HEK293T (cell line): ENCODE data around the gene KCTD13.
A peak's percentile ranks its signal among the peaks of the same experiment; 100 is the strongest.
"Not testable (repeated sequence)": the region's sequence is repeated elsewhere in the genome, so short reads cannot be mapped to it uniquely, and the experiment has no call there.

Experiments
- CTCF ChIA-PET: fragments of 350-600 bp; formaldehyde crosslinking; extraction: SDS; loops from one replicate; lab custom pipeline; 2021; ENCODE audit warnings: antibody characterized with exemption, inconsistent platforms; lab: Yijun Ruan, JAX
- POLR2A ChIA-PET: fragments of 350-600 bp; formaldehyde crosslinking; extraction: SDS; loops from one replicate; lab custom pipeline; 2020; ENCODE audit warnings: antibody characterized with exemption, inconsistent platforms; lab: Yijun Ruan, JAX
- DNase-seq: peaks from one replicate; pipeline ENCODE4 v3.0.0; 2012; ENCODE audit warnings: mixed read lengths; ENCODE audit errors: extremely low spot score
- ARNT ChIP-seq: fragments of 450-650 bp; IDR thresholded peaks from 2 replicates; pipeline ENCODE4 v1.6.1; 2017; ENCODE audit warnings: mild to moderate bottlenecking
- BHLHE40 ChIP-seq: fragments of 450-650 bp; IDR thresholded peaks from 2 replicates; pipeline ENCODE4 v1.6.1; 2016; ENCODE audit warnings: mild to moderate bottlenecking, moderate library complexity, borderline replicate concordance
- CTBP1 ChIP-seq: fragments of 450-650 bp; IDR thresholded peaks from 2 replicates; pipeline ENCODE4 v1.6.1; 2016; ENCODE audit warnings: borderline replicate concordance
- ELF4 ChIP-seq: fragments of 450-650 bp; IDR thresholded peaks from 2 replicates; pipeline ENCODE4 v1.6.1; 2017; ENCODE audit warnings: antibody characterized with exemption
- FOXA1 ChIP-seq: fragments of 450-650 bp; IDR thresholded peaks from 2 replicates; pipeline ENCODE4 v1.6.1; 2016; ENCODE audit warnings: mild to moderate bottlenecking
- FOXK2 ChIP-seq: fragments of 450-650 bp; IDR thresholded peaks from 2 replicates; pipeline ENCODE4 v1.6.1; 2016; ENCODE audit warnings: mild to moderate bottlenecking
- FOXM1 ChIP-seq: fragments of 450-650 bp; IDR thresholded peaks from 2 replicates; pipeline ENCODE4 v1.6.1; 2017; ENCODE audit warnings: mild to moderate bottlenecking, borderline replicate concordance
- HDGF ChIP-seq: fragments of 450-650 bp; IDR thresholded peaks from 2 replicates; pipeline ENCODE4 v1.6.1; 2017; ENCODE audit warnings: antibody characterized with exemption, borderline replicate concordance
- L3MBTL2 ChIP-seq: fragments of 450-650 bp; conservative IDR thresholded peaks from 2 replicates; pipeline ENCODE4 v1.6.1; 2016; ENCODE audit warnings: mild to moderate bottlenecking
- LEF1 ChIP-seq: fragments of 450-650 bp; IDR thresholded peaks from 2 replicates; pipeline ENCODE4 v1.6.1; 2017; ENCODE audit warnings: mild to moderate bottlenecking, borderline replicate concordance
- NFRKB ChIP-seq: fragments of 450-650 bp; IDR thresholded peaks from 2 replicates; pipeline ENCODE4 v1.6.1; 2016; ENCODE audit warnings: mild to moderate bottlenecking, moderate library complexity
- SP1 ChIP-seq: fragments of 450-650 bp; IDR thresholded peaks from 2 replicates; pipeline ENCODE4 v1.6.1; 2017
- SUZ12 ChIP-seq: fragments of 450-650 bp; IDR thresholded peaks from 2 replicates; pipeline ENCODE4 v1.6.1; 2016; ENCODE audit warnings: mild to moderate bottlenecking
- TARDBP ChIP-seq: fragments of 450-650 bp; IDR thresholded peaks from 2 replicates; pipeline ENCODE4 v1.6.1; 2016
- ZNF384 ChIP-seq: fragments of 450-650 bp; IDR thresholded peaks from 2 replicates; pipeline ENCODE4 v1.6.1; 2016
- TF ChIP-seq, protein P1 (sequence below): fragments of 450-650 bp; IDR thresholded peaks from 2 replicates; pipeline ENCODE4 v1.6.1; 2016

The KCTD13 gene

DNA sequence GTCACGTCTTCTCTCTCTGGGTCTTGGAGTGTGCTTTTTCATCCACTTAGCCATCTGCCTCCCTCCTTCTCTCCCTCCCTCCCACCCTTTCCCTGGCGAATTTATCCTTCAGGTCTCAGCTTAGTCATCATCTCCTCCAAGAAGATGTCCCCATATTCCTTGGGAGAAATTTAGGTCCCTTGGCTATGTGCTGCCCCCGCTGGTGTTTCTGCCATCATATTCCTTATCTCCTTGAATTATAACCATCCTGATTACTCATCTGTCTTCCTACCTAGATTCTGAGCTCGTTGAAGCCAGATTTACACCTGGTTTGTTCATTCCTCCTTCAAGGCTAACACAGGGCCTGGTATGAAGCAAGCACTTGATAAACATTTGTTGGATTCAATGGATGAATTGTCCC lies 31.7 kb downstream of the KCTD13 start:
- POLR2A ChIA-PET, result interaction anchor here (1.2 kb wide), 1 partner anchor 27 kb away, joined by 3 read pairs; no protein-coding TSS in a partner anchor
- no peak for TF ChIP-seq ELF4
- no peak for TF ChIP-seq ZNF384
- TF ChIP-seq FOXA1, result no peak
- no peak for TF ChIP-seq BHLHE40
- TF ChIP-seq SUZ12, result no peak
- TF ChIP-seq FOXM1, result no peak
- TF ChIP-seq SP1, result no peak
- TF ChIP-seq ARNT, result no peak
- no peak for TF ChIP-seq CTBP1
- TF ChIP-seq HDGF, result no peak
- no peak for TF ChIP-seq FOXK2
- TF ChIP-seq, protein P1, sequence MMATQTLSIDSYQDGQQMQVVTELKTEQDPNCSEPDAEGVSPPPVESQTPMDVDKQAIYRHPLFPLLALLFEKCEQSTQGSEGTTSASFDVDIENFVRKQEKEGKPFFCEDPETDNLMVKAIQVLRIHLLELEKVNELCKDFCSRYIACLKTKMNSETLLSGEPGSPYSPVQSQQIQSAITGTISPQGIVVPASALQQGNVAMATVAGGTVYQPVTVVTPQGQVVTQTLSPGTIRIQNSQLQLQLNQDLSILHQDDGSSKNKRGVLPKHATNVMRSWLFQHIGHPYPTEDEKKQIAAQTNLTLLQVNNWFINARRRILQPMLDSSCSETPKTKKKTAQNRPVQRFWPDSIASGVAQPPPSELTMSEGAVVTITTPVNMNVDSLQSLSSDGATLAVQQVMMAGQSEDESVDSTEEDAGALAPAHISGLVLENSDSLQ, result no peak
- no peak for TF ChIP-seq NFRKB
- TF ChIP-seq TARDBP, result no peak
- CTCF ChIA-PET, result interaction anchor here (1.4 kb wide), 1 partner anchor 46 kb away, joined by 3 read pairs; no protein-coding TSS in a partner anchor
- DNase-seq, result no peak

DNA sequence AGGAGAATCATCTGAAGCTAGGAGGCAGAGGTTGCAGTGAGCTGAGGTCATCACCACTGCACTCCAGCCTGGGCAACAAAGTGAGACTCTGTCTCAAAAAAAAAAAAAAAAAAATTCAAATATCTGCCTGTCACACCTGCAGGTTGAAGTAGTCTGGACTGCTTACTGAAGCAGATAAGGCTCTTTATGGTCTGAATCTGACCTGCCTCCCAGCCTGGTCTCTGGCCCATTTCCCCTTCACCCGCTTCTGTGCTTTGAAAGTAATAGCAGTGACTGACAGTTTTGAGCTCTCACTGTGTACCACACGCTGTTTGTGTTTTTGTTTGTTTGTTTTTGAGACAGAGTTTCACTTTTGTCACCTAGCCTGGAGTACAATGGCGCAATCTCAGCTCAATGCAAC lies 32.5 kb downstream of the KCTD13 start:
- POLR2A ChIA-PET, result interaction anchor here (0.7 kb wide), 1 partner anchor 32 kb away, joined by 3 read pairs; no protein-coding TSS in a partner anchor
- CTCF ChIA-PET, result interaction anchor here (1.4 kb wide), 1 partner anchor 45 kb away, joined by 3 read pairs; no protein-coding TSS in a partner anchor
- no peak for DNase-seq
- TF ChIP-seq FOXM1, result no peak
- no peak for TF ChIP-seq NFRKB
- no peak for TF ChIP-seq ELF4
- TF ChIP-seq ZNF384, result no peak
- TF ChIP-seq, protein P1, result no peak
- TF ChIP-seq ARNT, result no peak

DNA sequence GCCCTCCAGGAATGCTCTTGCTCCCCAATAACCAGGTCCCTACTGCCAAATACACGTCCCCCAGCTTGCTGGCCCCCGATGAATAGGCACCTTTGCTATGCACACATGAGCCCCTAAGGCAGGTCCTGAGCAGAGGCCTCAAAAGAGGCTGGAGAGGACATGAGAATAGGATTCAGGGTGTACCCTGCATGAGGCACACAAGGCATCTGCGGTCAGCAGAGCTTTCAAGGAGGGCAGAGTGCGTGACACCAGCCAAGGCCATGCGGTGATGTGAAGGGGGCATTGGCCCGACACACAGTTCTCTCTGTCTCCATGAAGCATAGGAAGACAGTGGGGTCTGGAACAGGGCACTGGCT lies 33.6 kb downstream of the KCTD13 start:
- CTCF ChIA-PET, result no interaction called here
- POLR2A ChIA-PET, result no interaction called here

DNA sequence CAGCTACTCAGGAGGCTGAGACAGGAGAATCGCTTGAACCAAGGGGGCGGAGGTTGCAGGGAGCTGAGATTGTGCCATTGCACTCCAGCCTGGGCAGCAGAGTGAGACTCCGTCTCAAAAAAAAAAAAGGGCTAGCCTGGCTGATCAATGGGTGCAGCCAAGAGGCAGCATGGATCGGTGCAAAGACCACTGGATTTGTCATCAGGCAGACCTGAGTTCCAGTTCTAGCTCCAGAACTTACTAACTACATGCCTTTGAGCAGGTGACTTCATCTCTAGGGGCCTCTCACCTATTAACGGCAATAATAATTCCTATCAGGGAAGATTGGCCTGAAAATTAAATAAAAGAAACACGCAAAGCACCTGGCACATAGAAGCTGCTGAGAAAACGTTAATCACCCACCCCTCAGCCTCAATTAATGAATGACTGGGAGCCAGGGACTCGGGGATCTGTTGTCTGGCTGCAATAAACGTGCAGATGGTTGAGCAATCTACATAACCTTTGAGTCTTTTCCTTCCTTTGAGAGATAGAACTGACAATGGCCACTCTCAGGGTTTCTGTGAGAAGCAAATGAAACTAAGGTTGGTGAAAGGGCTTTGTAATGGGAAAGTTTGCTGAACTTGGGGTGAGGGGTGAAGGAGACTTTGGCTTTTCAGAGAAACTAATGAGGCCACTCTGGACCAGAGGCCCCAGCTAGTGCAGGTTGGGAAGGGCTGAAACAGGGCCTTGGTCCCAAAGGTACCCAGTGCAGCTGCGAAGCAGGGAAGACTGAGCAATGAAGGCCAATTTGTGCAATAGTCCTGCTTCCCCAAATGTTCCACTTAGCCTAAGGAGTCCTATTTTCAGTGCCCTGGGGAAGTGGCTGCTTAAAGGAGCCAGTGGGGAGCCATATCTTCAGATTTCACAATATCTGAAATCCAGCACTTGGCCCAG lies 34.2 kb downstream of the KCTD13 start:
- POLR2A ChIA-PET, result no interaction called here
- CTCF ChIA-PET, result interaction anchor here (1.0 kb wide), 1 partner anchor 28 kb away, joined by 3 read pairs; the partner anchor contains the start of gene CDIPT
- TF ChIP-seq NFRKB (no peak), FOXK2 (no peak), SUZ12 (no peak), SP1 (no peak), FOXM1 (no peak), BHLHE40 (no peak), FOXA1 (no peak), ZNF384 (no peak), LEF1 (no peak), CTBP1 (no peak), ARNT (no peak), HDGF (no peak), TARDBP (no peak), L3MBTL2 (no peak), ELF4 (no peak)
- TF ChIP-seq, protein P1, result no peak
- DNase-seq, result no peak

More for the DNA sequence above, 33.6 kb downstream of the KCTD13 start:
- TF ChIP-seq CTBP1, result no peak
- TF ChIP-seq FOXK2, result no peak
- TF ChIP-seq TARDBP, result no peak
- TF ChIP-seq FOXM1, result no peak
- TF ChIP-seq BHLHE40, result no peak
- no peak for TF ChIP-seq FOXA1
- no peak for TF ChIP-seq ELF4
- TF ChIP-seq NFRKB, result no peak
- no peak for DNase-seq

DNA sequence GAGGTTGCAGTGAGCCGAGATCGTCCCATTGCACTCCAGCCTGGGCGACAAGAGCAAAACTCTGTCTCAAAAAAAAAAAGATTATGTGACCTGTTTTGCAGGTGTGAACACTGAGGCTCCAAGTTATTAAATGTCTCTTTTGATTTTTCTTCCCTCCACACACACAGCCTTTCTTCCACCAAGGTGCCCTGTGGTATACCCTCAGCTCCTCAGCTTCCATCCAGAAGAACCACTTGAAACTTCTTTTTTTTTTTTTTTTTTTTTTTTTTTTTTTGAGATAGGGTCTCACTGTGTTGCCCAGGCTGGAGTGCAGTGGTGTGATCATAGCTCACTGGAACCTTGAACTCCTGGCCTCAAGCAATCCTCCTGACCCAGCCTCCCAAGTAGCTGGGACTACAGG lies 36.7 kb downstream of the KCTD13 start:
- POLR2A ChIA-PET, result interaction anchor here (1.6 kb wide), 1 partner anchor 12 kb away, joined by 3 read pairs; no protein-coding TSS in a partner anchor
- peak; percentile 80 for TF ChIP-seq ZNF384
- DNase-seq, CTCF ChIA-PET: not testable (repeated sequence)

DNA sequence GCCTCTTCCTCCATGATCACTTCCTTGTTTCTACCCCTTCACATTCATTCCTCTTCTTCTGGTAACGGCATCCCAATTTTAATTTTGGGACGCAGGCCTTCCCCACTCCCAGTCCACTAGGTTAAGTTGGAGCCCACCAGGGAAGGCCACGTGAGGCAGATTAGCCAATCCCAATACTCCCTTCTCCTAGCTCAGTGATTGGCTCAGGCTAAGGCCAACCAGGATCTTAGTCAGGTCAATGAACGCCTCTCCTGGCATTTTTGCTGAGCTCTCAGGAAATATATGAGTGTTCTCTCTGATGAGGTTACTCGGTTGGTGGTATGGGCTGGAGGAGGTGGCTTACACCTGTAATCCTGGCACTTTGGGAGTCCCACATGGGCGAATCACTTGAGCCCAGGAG lies 42.0 kb downstream of the KCTD13 start:
- CTCF ChIA-PET, result no interaction called here
- no peak for TF ChIP-seq L3MBTL2
- no peak for TF ChIP-seq NFRKB
- no peak for TF ChIP-seq HDGF
- no peak for TF ChIP-seq FOXM1
- TF ChIP-seq ELF4, result no peak
- no peak for TF ChIP-seq BHLHE40
- TF ChIP-seq ZNF384, result no peak
- TF ChIP-seq FOXK2, result no peak
- no peak for TF ChIP-seq FOXA1
- no peak for TF ChIP-seq CTBP1
- DNase-seq, result peak; percentile 55
- POLR2A ChIA-PET, result interaction anchor here (1.1 to 1.6 kb wide), 2 partner anchors 16 to 89 kb away, joined by 3 to 4 read pairs; partner anchors contain the start of gene SEZ6L2
